GM19035 (cell line): Measurements from ENCODE around the gene CSDE1.

Experiments
- ATAC-seq: cut with Tn5 transposase; IDR thresholded peaks from one replicate; pipeline ENCODE4 v1.9.1; 2021; ENCODE audit not compliant: unreplicated experiment

CSDE1 gene

DNA sequence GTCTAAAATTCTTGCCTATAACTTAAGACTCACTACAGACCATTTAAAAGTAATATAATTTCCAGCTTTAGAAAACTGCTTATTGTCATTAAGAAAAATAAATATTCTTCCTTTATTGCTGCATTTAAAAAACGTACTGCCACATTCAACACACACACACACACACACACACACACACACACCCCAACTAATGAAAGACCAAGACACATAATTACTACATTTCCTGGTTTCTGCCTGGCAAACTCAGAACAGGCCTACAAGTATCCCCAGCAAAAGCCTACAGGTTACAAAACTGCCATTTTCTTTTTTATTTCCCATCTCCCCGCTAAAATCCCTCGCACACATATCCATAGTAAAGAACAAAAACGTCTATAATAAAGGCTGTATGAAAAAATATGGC, 89.4 kb downstream of the CSDE1 start:
- ATAC-seq: no peak

DNA sequence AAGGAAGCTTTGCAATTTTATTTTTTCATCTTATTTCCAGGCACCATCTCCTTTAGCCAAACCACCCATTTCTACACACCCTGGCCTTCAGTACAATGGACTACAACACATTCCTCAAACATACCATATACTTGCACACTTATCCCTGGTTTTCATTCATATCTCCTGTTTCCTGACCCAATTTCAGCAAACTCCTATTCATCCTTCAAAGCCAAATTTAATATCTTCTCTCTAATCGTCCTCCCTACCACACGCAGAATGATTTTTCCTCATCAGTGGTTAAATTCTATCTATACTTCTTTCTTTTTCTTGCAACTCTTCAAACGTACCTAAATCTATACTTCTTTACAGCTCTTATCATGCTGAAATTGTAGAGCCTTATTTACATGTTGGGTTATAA, 90.8 kb downstream of the CSDE1 start:
- no peak for ATAC-seq
